GM18519 (cell line): ENCODE results near the gene ACOT12.
"Not testable (repeated sequence)": the region's sequence is repeated elsewhere in the genome, so short reads cannot be mapped to it uniquely, and the experiment has no call there.

Experiments used
- ATAC-seq: cut with Tn5 transposase; IDR thresholded peaks from one replicate; pipeline ENCODE4 v1.9.1; 2021; ENCODE audit warnings: mild to moderate bottlenecking, moderate library complexity; ENCODE audit not compliant: unreplicated experiment, low FRiP score

ACOT12 gene

DNA sequence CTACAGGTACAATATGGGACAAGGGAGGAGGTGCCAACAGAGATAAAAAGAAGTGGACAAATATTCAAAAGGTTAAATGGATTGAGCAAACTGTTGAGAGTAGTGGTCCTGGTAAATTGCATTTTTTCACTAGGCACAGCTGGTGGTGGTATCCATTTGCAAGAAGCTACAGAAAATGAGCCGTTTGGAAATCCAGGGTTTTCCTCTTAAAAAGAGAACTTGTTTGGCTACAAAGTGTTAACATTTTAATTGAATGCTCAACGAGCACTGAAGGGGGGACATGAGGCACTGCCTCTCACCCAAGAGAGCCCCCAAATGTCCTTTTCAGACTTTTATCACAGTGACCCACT, 93.0 kb downstream of the ACOT12 start:
- no peak for ATAC-seq

DNA sequence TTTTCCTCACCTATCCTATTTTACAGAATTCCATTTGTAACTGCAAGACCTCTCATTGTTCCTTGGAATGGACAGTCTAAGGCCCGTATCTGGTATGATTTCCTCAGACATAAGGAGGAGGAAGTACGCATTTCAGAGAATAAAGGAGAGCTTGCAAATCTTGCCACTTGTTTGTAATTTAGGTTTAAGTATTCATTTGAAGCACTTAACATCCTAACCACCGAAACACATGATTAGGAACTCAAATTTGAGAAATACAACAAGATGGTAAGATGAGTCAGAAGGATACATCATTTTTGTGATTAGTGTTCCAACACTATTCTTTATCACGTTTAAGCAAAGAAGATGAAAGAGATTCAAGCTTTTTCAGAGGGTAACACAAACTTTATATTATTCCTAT, 96.4 kb downstream of the ACOT12 start:
- no peak for ATAC-seq

DNA sequence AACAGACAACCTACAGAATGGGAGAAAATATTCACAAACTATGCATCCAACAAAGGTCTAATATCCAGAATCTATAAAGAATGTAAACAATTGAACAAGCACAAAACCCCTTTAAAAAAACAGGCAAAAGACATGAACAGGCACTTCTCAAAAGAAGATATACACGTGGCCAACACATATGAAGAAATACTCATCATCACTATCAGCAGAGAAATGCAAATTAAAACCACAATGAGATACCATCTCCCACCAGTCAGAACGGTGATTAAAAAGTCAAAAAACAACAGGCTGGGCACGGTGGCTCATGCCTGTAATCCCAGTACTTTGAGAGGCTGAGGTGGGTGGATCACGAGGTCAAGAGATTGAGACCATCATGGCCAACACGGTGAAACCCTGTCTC, 99.9 kb downstream of the ACOT12 start:
- ATAC-seq, result not testable (repeated sequence)

- ATAC-seq, result no peak
Observed at GRCh38 chr5:81292130-81292529, 101.8 kb downstream of the ACOT12 start.

- ATAC-seq, result no peak
Observed at GRCh38 chr5:81290146-81290545, 103.8 kb downstream of the ACOT12 start.

DNA sequence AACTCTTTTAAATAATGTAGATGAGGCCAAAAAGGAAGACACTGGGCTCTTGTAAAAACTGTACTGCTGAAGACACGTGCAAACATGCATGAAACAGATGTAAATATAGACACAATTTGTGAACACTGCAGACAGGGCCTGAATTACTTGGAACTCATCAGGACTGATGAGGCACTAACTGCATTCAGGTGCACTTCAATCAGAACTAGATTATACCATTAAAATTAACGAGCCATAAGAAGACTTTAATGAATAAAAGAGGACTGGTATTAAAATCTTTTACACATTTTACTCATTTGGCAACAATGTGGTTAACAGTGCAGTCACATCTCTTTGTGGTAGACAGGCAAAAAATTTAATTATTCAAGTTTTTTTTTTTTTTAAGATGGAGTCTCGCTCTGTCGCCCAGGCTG, 105.9 kb downstream of the ACOT12 start:
- no peak for ATAC-seq

DNA sequence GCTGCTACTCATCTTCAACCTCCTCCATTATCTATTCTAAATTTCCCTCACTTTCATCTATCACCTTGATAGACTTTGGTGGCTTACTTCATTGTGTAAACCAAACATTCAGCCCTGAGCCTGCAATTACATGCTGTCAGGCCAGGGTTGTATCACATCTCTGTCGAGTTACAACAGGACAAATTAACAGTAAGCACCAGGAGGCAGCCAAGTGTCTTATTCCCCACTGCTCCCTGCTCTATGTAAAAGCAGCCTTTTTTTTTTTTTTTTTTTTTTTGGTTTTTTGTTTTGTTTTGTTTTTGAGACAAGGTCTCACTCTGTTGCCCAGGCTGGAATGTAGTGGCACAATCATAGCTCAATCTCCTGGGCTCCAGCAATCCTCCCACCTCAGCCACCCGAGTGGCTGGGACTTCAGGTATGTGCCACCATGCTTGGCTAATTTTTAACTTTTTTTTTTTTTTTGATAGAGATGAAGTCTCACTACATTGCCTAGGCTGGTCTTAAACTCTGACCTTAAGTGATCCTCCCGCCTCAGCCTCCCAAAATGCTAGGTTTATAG, 107.8 kb downstream of the ACOT12 start:
- no peak for ATAC-seq

DNA sequence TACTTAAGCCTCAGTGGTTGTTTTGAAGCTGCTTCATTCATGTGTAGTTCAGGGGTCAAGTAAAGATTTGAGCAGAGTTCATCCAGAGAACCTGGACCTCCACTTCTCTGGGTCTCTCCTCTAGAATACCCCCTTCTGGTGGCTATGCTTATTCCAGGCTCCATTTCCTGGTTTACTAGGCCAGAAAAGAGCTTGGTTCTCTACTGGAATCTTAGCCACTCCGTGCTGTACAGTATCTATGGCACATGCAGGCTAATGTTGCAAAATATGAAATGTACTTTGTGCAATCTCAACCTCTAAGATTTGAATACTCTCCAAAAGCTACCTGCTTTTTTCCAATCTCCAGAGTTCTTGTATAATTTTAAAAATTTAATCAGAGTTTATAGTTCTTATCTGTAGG, 110.0 kb downstream of the ACOT12 start:
- ATAC-seq, result no peak
